ENCODE results near the gene TEX30.
"Not testable (repeated sequence)": the region's sequence is repeated elsewhere in the genome, so short reads cannot be mapped to it uniquely, and the experiment has no call there.

The TEX30 gene

GRCh38 chr13:102773441-102774213 lies at the start of gene TEX30:
TSS of gene TEX30 (minus strand) at chr13:102773786. CDS start at chr13:102770026, 3,760 bp downstream.
- peak; percentile 35 for DNase-seq

GRCh38 chr13:102817907-102818306 lies 44.3 kb upstream of the TEX30 start:
- no peak for DNase-seq

- no peak for DNase-seq
Observed at GRCh38 chr13:102817241-102817640, 43.7 kb upstream of the TEX30 start.

- DNase-seq = no peak
Observed at GRCh38 chr13:102816708-102817107, 43.1 kb upstream of the TEX30 start.

DNA sequence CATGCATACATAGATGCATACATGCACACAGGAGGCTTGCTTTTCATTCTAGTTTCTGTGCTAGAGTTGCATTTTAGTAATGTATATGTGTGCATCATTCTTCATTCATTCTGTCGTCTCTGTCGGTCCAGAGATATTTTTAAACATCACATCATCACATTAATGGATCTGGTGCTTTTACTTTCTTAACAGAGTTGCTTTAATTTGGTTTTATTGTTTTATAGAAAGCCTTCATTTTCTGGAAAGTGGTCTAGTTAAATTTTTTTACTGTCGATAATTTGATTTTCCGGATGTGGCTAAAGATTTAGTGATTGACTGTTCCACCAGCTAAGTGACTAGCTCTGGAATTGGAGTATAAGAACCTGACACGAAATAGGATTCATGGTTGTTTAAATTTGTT lies 42.2 kb upstream of the TEX30 start:
- DNase-seq = no peak

DNA sequence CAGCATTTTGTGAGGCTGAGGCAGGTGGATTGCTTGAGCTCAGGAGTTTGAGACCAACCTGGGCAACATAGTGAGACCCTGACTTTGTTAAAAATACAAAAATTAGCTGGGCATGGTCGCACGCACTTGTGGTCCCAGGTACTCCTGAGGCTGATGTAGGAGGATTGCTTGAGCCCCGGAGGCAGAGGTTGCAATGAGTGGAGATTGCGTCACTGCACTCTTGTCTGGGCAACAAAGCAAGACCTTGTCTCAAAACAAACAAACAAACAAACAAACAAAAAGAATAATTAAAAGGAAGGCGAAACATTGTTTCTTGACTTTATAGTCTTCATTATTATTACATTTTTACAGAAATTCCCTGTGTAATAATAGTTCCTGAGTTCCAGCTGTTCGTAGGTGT lies 41.2 kb upstream of the TEX30 start:
- no peak for DNase-seq

DNA sequence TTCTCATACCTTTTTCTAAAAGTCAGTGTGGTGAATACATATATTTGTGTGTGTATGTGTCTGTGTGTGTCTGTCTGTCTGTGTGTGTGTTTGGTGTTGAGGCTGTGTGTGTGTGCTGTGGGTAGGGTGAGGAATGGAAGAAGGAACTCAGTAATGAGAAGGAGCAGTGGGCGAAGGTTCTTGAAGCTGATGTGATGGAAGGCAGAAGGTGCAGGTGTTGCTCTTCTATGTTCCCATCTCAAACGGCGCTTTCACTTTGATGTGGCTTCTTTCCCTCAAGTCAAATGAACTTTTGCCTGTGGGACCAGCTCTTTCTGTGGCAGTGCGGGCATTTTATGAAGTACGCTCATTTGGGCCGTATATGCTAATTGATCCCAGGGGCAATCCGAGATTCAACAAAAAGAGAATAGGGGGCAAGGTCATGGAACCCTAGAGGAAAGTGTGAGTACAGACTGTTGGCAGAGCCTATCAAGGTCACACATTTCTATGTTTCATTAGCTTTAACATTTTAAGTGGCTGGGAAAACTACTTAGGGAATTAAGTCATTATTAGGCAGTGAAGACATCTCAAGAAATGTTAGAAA lies 40.5 kb upstream of the TEX30 start:
- no peak for DNase-seq

- DNase-seq = no peak
Observed at GRCh38 chr13:102812611-102813287, 39.2 kb upstream of the TEX30 start.

- no peak for DNase-seq
Observed at GRCh38 chr13:102807699-102808098, 34.1 kb upstream of the TEX30 start.

DNA sequence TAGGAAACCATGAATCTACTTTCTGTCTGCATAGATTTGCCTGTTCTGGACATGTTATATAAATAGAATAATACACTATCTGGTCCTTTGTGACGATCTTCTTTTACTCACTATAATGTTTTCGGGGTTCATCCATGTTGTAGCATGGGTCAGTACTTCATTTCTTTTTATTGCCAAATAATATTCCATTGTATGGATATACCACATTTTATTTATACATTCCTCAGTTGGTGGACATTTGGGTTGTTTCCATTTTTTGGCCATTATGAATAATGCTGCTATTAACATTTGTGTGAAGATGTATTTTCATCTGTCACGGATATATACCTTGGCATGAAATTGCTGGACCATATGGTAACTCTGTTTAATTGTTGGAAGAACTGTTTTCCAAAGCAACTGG lies 32.1 kb upstream of the TEX30 start:
- DNase-seq = no peak

DNA sequence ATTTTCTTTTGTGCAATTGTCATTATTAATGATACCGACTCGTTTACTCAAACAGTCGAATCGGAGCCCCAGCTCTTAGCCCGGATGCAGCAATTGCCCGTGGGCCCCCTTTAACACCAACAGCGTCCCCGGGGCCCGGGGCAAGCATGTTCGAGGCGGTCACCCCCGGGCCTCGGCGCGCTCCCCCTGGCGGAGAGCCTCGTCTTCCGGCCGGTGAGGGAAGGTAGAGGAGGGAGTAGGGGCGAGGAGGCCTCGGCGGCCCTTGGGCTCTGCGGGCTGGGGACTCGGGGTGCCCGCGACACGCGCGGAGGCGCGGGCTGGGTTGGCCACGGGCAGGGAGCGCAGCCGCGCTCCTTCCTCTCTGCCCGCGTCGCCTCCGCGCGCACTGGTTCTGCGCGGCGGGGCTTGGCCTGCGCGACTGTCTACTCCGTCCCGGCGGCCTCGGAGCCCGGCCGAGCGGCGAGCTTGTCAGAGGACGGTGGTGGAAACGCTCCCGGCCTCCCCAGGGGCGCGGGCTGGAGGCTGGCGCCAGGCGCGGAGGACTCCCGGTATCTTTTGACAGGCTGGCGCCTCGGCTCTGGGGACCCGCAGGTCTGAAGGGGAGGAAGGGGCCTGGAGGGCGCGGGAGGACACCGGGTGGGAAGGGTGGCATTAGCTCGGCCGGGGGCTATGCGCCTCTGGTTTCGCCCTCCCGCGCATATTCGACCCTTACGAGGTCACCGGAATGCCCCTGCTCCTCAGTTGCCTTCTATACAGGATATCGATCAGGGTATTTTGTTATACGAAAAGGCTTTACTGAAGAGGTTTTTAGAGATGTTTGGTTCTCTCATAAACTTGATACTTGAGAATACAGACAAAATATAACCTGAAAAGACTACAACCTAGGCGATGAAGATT lies 26.8 kb upstream of the TEX30 start:
- DNase-seq = peak; percentile 53

- DNase-seq = no peak
Observed at GRCh38 chr13:102799426-102800144, 26.0 kb upstream of the TEX30 start.

DNA sequence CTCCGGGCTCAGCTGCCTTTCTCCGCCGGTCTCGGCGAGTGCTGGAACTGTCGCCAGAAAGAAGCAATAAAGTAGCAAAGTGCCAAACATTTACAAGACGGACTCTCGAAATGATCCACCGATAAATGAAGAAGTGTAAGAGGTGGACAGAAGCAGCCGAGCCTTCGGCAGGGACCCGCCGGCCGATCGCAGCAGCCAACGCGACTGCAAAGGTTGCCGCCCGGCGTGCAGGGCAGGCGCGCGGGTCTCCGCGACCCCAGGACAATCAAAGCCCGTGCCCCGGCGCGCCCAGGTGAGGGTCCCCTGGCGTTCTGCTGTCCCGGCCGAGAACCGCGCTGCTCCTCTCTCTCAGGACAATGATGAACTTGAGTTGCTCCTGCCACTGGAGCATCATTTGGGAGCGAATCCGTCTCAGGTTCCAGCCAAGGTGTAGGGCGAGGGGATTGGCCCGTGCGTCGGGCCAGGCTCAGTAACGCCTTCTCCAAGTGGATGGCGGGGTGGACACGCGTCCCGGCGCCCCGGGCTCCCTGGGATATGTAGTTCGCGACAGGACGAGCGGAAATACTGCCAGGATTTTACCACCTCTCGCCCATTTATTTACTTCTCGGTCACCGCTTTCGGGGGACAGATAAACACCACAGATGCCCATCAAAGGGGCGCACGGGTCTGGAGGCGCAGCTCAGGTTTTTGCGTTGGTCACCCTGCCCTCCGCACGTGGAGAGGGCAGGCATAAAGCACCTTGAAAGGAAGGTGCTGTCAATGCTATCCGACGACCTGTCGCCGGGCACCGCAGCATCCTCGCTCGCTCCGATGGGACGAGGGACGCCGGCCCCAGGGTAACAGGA lies 25.2 kb upstream of the TEX30 start, which contains the start of the genes BIVM and POGLUT2:
Gene BIVM, plus strand, starts transcription at position 539 of the 845 bp plus-strand sequence. CDS start 8,149 bp downstream, outside the sequence.
Gene POGLUT2, minus strand, starts transcription at position 396 of the 845 bp plus-strand sequence. Its CDS starts 306 bp downstream, at position 90.
- peak; percentile 67 for DNase-seq

- DNase-seq = no peak
Observed at GRCh38 chr13:102793611-102794355, 20.2 kb upstream of the TEX30 start.

GRCh38 chr13:102792396-102792795 lies 18.8 kb upstream of the TEX30 start:
- DNase-seq = no peak

DNA sequence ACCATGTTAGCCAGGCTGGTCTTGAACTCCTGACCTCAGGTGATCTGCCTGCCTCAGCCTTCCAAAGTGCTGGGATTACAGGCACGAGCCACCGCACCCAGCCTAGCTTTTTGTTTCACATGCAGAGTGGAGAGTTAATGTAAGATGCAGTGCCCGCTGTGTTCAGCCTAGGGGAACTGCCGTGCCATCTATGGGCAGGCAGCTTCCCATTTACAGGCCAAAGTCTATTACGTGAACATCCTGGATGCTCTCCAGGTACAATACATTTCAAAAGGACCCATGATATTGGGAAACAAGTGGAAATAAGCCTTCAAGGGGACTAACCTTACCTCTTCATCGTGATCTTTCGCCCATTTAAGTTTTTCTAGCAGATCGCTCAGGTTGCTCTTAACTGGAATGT lies 15.1 kb upstream of the TEX30 start:
- no peak for DNase-seq

DNA sequence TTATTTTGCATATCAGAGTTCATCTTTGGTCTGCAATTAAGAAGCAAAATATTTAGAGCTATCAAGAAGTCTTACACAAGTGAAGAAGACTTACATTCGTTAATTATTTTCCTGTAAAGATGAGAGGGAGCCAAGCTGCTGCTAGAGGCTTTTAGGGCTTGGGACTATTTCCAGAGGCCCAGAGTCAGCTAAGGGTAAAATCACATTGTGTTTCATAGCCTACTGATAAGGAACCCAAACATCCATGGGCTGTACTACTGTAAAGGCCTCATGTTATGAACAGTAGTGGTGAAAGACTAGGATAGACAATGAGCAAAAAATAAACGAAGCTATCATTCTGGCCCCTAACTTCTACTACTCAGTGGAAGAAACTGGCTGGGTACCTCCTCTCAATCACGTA lies 10.9 kb upstream of the TEX30 start:
- no peak for DNase-seq

GRCh38 chr13:102781591-102781990 lies 8.0 kb upstream of the TEX30 start:
- DNase-seq = no peak

GRCh38 chr13:102780656-102781055 lies 7.1 kb upstream of the TEX30 start:
- not testable (repeated sequence) for DNase-seq

DNA sequence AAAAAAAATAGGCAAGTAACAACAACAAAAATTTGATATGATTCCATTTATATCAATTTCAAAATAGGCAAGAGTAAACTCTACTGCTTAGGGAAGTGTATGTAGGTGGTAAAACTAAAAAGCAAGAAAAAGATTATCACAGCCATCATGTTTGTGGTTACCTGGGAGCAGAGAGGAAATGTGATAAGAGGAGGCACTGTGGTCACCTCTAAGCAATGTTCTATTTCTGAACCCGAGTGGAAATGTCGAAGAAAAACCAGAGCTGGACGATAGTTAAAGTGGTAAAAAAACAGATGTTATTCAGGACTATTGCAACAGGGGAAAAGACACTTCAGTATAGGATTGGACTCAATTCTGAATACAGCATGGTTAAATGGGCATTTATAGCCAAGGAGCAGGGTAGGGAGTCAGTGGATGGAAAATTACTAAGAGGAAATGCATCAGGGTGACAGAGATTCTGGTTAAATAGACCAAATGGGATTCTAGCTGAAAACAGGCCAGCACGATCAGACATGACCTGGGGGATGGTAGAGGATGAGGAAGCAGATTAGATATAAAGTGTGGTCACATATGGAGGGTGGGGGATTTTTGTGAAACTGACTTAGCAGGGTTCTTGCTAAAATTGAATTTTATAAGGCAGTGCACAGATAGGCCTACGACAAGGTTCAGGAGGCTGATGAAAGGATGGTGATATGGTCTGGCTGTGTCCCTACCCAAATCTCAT lies 6.0 kb upstream of the TEX30 start:
- no peak for DNase-seq
